ENCODE measurements around the gene SLC46A1. TPM values are rescaled to one million over a fixed set of nuclear protein-coding genes. Genes with fewer than 3 reads are reported as not detected.
A peak's percentile ranks its signal among the peaks of the same experiment; 100 is the strongest.

The SLC46A1 gene
- total RNA-seq, 2 experiments from 2014 or later, result 2.1 to 3.1 TPM

DNA sequence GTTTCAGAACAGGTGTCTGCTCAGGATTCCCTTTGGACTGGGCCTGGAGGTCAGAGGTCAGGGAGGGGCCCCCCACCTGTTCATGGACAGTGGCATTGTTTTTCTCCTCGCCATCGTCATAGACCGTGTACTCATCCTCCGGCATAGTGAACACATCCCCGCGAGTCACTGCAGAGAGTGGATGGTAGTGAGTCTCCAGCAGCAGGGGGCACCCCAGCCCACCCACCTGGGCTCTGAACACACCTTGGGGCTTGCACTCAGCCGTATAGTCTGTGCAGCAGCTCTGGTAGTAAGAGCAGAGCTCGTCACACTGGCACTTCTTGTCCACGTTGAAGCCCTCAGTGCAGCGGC is 36.4 kb downstream of the SLC46A1 start:
- Mint-ChIP-seq H3K9me3 (no peaks in the 10 kb centered on the region), H3K27me3 (no peaks in the 10 kb centered on the region), H3K36me3 (ENCODE audit: low read depth) (peaks cover 5% of the 10 kb centered on the region), H3K4me3 (no peak overlapping the region), H3K27ac (no peak overlapping the region), H3K4me1 (ENCODE audit: low read depth) (peaks cover 20% of the 10 kb centered on the region)
- no peak for ATAC-seq
- DNase-seq, result peak; percentile 27
- intact Hi-C loops (cut with micrococcal nuclease), result no loop called here
- POLR2A ChIA-PET, result interaction anchor here (1.8 to 5.5 kb wide), 3 partner anchors 11 to 15 kb away, joined by 5 to 35 read pairs (median 5); partner anchors contain the start of gene POLDIP2
- TF ChIP-seq, protein P1, sequence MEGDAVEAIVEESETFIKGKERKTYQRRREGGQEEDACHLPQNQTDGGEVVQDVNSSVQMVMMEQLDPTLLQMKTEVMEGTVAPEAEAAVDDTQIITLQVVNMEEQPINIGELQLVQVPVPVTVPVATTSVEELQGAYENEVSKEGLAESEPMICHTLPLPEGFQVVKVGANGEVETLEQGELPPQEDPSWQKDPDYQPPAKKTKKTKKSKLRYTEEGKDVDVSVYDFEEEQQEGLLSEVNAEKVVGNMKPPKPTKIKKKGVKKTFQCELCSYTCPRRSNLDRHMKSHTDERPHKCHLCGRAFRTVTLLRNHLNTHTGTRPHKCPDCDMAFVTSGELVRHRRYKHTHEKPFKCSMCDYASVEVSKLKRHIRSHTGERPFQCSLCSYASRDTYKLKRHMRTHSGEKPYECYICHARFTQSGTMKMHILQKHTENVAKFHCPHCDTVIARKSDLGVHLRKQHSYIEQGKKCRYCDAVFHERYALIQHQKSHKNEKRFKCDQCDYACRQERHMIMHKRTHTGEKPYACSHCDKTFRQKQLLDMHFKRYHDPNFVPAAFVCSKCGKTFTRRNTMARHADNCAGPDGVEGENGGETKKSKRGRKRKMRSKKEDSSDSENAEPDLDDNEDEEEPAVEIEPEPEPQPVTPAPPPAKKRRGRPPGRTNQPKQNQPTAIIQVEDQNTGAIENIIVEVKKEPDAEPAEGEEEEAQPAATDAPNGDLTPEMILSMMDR (IDR thresholded peaks at IDR 0.05), result no peak
- CTCF ChIA-PET, result no interaction called here

DNA sequence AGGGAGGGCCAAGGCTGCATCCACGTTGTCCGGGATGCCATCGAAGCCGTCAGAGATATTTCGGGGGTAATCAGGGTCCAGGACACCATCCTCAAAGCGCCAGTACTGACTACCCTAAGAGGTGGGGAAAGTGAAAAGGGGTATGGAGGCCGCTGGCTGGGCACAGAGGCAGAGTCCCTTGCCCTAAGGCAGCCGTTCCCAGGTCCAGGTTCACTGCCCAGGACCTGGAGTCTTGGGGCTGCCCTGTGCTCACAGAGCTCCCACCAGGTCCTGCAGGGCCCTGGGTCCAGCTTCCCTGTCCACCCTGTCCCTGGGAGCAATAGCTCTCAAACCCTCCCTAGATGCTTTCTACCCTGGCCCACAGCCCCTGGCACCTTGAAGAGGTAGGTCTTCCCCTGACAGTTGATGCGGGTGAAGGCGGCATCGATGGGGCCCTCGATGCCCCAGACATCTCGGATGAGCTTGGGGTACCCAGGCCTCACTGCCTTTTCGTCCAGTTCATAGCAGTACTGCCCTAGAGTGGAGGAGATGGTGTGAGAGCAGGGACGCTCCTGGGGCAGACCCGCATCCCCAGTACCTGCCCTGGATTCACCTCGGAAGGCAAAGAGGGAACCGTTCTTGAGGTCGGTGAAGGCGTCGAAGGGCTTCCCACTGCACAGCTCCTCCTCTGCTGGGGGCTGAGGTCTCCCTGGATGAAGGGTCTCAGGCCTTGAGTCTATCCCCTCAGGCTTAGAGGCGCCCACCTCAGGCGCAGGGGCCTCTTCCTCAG is 36.9 kb downstream of the SLC46A1 start:
- TF ChIP-seq, protein P1 (IDR thresholded peaks at IDR 0.05), result no peak
- ChIA-PET CTCF (interaction anchor here (1.5 kb wide), 1 partner anchor 48 kb away, joined by 5 read pairs; no protein-coding TSS in a partner anchor), POLR2A (interaction anchor here (1.8 to 5.5 kb wide), 3 partner anchors 11 to 15 kb away, joined by 5 to 35 read pairs (median 5); partner anchors contain the start of gene POLDIP2)
- peaks cover 5% of the 10 kb centered on the region for H3K36me3 Mint-ChIP-seq (ENCODE audit: low read depth)
- ATAC-seq (no peak), DNase-seq (no peak)
- no peak overlapping the region for H3K27ac Mint-ChIP-seq
- peaks cover 20% of the 10 kb centered on the region for H3K4me1 Mint-ChIP-seq (ENCODE audit: low read depth)
- intact Hi-C loops (cut with micrococcal nuclease), result no loop called here
- no peaks in the 10 kb centered on the region for H3K9me3 Mint-ChIP-seq
- no peaks in the 10 kb centered on the region for H3K27me3 Mint-ChIP-seq
- H3K4me3 Mint-ChIP-seq, result no peak overlapping the region

GRCh38 chr17:28368306-28368831 is 37.6 kb downstream of the SLC46A1 start:
- ATAC-seq, result no peak
- H3K4me1 Mint-ChIP-seq (ENCODE audit: low read depth), result peaks cover 15% of the 10 kb centered on the region
- intact Hi-C loops (cut with micrococcal nuclease), result no loop called here
- H3K36me3 Mint-ChIP-seq (ENCODE audit: low read depth), result peaks cover 1% of the 10 kb centered on the region
- H3K27ac Mint-ChIP-seq, result no peak overlapping the region
- H3K27me3 Mint-ChIP-seq, result no peaks in the 10 kb centered on the region
- CTCF ChIA-PET, result interaction anchor here (0.7 to 1.5 kb wide), 2 partner anchors 10 to 48 kb away, joined by 3 to 5 read pairs; no protein-coding TSS in a partner anchor
- no peak for DNase-seq
- POLR2A ChIA-PET, result interaction anchor here (2.0 to 5.5 kb wide), 2 partner anchors 11 to 16 kb away, joined by 5 to 35 read pairs; partner anchors contain the start of gene POLDIP2
- H3K4me3 Mint-ChIP-seq, result no peak overlapping the region
- TF ChIP-seq, protein P1 (IDR thresholded peaks at IDR 0.05), result no peak
- H3K9me3 Mint-ChIP-seq, result no peaks in the 10 kb centered on the region

GRCh38 chr17:28367641-28368305 is 38.2 kb downstream of the SLC46A1 start:
- ChIA-PET POLR2A (interaction anchor here (1.0 to 5.5 kb wide), 3 partner anchors 11 to 50 kb away, joined by 3 to 35 read pairs (median 5); partner anchors contain the start of gene POLDIP2), CTCF (interaction anchor here (0.6 to 1.5 kb wide), 4 partner anchors 9 to 482 kb away, joined by 3 to 5 read pairs (median 3); no protein-coding TSS in a partner anchor)
- Mint-ChIP-seq H3K27me3 (no peaks in the 10 kb centered on the region), H3K27ac (no peak overlapping the region), H3K4me3 (no peak overlapping the region), H3K4me1 (ENCODE audit: low read depth) (peaks cover 9% of the 10 kb centered on the region), H3K9me3 (no peaks in the 10 kb centered on the region), H3K36me3 (ENCODE audit: low read depth) (no peaks in the 10 kb centered on the region)
- TF ChIP-seq, protein P1 (IDR thresholded peaks at IDR 0.05), result no peak
- intact Hi-C loops (cut with micrococcal nuclease), result no loop called here
- DNase-seq (no peak), ATAC-seq (no peak)

Data from activated CD8-positive, alpha-beta T cell treated with anti-CD3 and anti-CD28 coated beads for 36 hours (primary cell).